Tibial artery (tissue), 4 donors: ENCODE measurements around the gene PTPRN2.
A peak's percentile ranks its signal among the peaks of the same experiment; 100 is the strongest.

Experiments used
- DNase-seq, 2 donors: peaks; one replicate each; pipeline ENCODE4 v3.0.0-alpha.2; 2019
- H3K27ac ChIP-seq, 2 donors: fragments of 200-600 bp; sonication (generic) in 1 of 2; 1 replicate in 1 of 2; 2 replicates in 1 of 2; pipeline ENCODE4 v1.5.1; 2018 to 2019; ENCODE audit warnings: mild to moderate bottlenecking in 1 of 2
- H3K27me3 ChIP-seq, 2 donors: fragments of 200-600 bp; sonication (generic) in 1 of 2; one replicate each; pipeline versions ENCODE4 v1.5.1 to v1.6.0; 2016 to 2019
- H3K36me3 ChIP-seq, 3 donors: fragments of 200-600 bp; sonication (generic) in 2 of 3; one replicate each; pipeline ENCODE4 v1.5.1; 2016 to 2019; ENCODE audit warnings: mild to moderate bottlenecking in 2 of 3
- H3K4me1 ChIP-seq, 4 donors: fragments of 200-600 bp; sonication (generic) in 2 of 4; 1 replicate in 3 of 4; 2 replicates in 1 of 4; pipeline ENCODE4 v1.5.1; 2016 to 2019
- H3K4me3 ChIP-seq, 2 donors: fragments of 200-600 bp; sonication (generic) in 1 of 2; 1 replicate in 1 of 2; 2 replicates in 1 of 2; pipeline ENCODE4 v1.5.1; 2018 to 2019; ENCODE audit warnings: mild to moderate bottlenecking in 2 of 2
- H3K9me3 ChIP-seq, 3 donors: fragments of 200-600 bp; sonication (generic) in 1 of 3; one replicate each; pipeline ENCODE4 v1.5.1; 2016 to 2019
- intact Hi-C: fragments of 100-400 bp; cut with DNase I; formaldehyde crosslinking; loops from one replicate; pipeline ENCODE4 v1.15.0; 2023; ENCODE audit warnings: low total_unique reads
- TF ChIP-seq, protein P1 (sequence below), 2 experiments: fragments of 200-600 bp in 1 of 2; fragments of 450-650 bp in 1 of 2; IDR thresholded peaks; one replicate each; pipeline ENCODE4 v1.5.1; 2017 to 2019; ENCODE audit warnings: antibody characterized with exemption in 2 of 2, mild to moderate bottlenecking in 1 of 2, moderate library complexity in 1 of 2

The PTPRN2 gene

DNA sequence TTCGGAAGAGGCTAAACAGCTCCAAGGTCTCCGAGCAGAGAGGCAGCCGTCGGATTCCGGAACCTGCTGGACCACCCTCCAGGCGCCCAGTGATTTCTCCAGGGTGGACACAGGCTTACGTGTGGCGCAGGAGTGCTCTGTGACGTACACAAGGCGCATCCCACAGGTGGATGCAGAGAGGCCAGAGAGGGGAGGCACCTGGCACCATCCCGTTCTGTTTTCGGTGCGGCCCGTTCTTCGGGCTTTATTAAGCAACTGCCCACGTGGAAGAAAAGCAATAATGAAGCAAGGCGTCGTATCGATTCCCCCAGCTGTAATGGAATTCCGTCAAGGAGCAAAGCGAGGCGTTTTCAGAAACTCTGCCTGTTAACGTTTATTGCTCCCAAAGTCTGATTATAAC, 163.6 kb downstream of the PTPRN2 start:
- intact Hi-C loops, result no loop called here
- Histone ChIP-seq H3K9me3 (peaks cover 0 to under 1% (median 0%) of the 10 kb centered on the region in 3 donors), H3K4me1 (no peaks in the 10 kb centered on the region), H3K36me3 (no peaks in the 10 kb centered on the region), H3K27me3 (no peaks in the 10 kb centered on the region), H3K27ac (no peak overlapping the region), H3K4me3 (no peak overlapping the region)
- TF ChIP-seq, protein P1, sequence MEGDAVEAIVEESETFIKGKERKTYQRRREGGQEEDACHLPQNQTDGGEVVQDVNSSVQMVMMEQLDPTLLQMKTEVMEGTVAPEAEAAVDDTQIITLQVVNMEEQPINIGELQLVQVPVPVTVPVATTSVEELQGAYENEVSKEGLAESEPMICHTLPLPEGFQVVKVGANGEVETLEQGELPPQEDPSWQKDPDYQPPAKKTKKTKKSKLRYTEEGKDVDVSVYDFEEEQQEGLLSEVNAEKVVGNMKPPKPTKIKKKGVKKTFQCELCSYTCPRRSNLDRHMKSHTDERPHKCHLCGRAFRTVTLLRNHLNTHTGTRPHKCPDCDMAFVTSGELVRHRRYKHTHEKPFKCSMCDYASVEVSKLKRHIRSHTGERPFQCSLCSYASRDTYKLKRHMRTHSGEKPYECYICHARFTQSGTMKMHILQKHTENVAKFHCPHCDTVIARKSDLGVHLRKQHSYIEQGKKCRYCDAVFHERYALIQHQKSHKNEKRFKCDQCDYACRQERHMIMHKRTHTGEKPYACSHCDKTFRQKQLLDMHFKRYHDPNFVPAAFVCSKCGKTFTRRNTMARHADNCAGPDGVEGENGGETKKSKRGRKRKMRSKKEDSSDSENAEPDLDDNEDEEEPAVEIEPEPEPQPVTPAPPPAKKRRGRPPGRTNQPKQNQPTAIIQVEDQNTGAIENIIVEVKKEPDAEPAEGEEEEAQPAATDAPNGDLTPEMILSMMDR (IDR thresholded peaks at IDR 0.05), result no peak
- peak in 1 of 2 donors; percentile 40 for DNase-seq

DNA sequence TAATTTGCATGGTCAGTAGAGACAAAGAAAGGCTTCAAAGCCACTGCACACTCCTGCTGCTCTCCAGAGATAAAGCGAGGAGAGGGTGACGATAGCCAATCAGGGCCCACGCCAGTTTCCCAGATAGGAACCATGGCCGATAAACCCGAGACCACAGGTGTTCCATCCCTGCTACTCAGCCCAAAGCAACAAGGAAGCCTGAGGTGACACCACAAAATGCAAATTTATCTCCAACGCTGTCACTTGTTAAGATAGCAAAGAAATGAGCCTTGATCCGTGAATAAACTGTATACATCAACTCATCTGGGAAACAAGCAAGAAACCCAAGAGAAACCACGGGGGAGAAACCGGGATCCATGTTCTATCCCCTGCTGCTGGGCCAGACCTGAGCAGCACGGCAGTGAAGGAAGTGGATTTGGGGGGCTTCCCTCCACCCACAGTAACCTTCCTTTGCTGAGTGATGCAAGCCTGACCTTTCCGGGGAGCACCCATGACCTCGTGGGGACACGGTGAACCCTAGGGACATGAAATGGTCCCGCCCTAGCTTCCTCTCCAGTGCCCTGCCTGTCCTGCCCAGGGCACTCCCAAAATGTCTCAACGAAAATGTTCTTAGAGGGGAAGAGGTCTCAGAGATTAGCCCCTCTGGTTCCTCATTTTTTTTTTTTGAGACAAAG, 164.6 kb downstream of the PTPRN2 start:
- H3K4me3 ChIP-seq, result no peak overlapping the region
- TF ChIP-seq, protein P1 (IDR thresholded peaks at IDR 0.05), result no peak
- intact Hi-C loops, result no loop called here
- peaks cover 0 to 3% (median 0%) of the 10 kb centered on the region in 3 donors for H3K9me3 ChIP-seq
- no peaks in the 10 kb centered on the region for H3K27me3 ChIP-seq
- peak in 1 of 2 donors; percentile 43 for DNase-seq
- no peaks in the 10 kb centered on the region for H3K36me3 ChIP-seq
- H3K27ac ChIP-seq, result no peak overlapping the region
- H3K4me1 ChIP-seq, result no peaks in the 10 kb centered on the region

DNA sequence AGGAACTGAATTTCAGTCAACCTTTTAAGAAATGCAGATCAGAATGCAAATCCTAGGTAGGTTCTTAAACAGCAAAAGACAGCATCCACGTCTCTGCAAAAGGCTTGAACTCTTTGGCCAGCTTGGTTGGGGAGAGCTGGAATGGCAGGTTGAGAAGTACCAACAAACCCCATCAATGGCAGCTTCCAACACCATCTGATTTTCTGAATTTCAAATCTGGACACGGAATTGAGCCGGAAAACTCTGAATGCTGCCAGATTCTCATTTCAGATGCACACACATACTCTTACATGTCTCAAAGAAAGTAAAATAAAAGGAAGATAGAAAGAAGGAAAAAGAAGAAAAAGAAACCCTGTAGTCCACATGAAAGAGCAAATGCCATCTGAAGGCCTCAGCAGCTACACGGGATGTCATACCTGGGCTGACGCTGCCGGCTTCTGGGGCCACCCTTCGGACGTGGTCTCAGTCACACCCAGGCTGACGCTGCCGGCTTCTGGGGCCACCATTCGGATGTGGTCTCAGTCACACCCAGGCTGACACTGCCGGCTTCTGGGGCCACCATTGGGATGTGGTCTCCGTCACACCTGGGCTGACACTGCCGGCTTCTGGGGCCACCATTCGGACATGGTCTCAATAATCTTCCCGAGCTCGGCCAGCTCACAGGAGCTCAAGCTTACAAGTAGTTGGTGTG, 165.3 kb downstream of the PTPRN2 start:
- Histone ChIP-seq H3K9me3 (peaks cover 0 to 3% (median 0%) of the 10 kb centered on the region in 3 donors), H3K4me3 (no peak overlapping the region), H3K27me3 (no peaks in the 10 kb centered on the region), H3K27ac (no peak overlapping the region), H3K36me3 (no peaks in the 10 kb centered on the region), H3K4me1 (no peaks in the 10 kb centered on the region)
- intact Hi-C loops, result no loop called here
- peak in 1 of 2 donors; percentile 41 for DNase-seq
- TF ChIP-seq, protein P1 (IDR thresholded peaks at IDR 0.05), result no peak

DNA sequence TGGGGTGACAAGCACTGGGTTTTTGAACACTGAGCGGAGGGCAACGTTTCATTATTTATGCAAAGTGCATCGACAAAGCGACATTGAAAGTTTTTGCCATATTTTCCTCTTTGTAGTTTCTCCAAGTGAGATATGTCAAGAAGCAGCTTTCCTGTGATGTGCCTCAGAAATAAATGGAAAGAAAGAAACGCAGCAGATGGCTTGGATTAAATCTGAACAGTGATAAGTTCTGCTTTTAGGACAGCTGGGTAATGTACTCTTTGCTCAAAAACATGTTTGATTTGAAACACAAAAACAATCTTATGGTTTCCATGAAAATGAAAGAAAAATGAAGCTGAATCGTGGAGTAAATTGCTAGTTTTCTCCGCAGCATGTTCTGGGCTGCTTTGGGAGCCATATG, 166.3 kb downstream of the PTPRN2 start:
- TF ChIP-seq, protein P1 (IDR thresholded peaks at IDR 0.05), result no peak
- Histone ChIP-seq H3K27ac (no peak overlapping the region), H3K27me3 (no peaks in the 10 kb centered on the region), H3K4me3 (no peak overlapping the region), H3K4me1 (no peaks in the 10 kb centered on the region), H3K9me3 (peaks cover 0 to 3% (median 0%) of the 10 kb centered on the region in 3 donors), H3K36me3 (no peaks in the 10 kb centered on the region)
- no peak for DNase-seq
- intact Hi-C loops, result no loop called here

DNA sequence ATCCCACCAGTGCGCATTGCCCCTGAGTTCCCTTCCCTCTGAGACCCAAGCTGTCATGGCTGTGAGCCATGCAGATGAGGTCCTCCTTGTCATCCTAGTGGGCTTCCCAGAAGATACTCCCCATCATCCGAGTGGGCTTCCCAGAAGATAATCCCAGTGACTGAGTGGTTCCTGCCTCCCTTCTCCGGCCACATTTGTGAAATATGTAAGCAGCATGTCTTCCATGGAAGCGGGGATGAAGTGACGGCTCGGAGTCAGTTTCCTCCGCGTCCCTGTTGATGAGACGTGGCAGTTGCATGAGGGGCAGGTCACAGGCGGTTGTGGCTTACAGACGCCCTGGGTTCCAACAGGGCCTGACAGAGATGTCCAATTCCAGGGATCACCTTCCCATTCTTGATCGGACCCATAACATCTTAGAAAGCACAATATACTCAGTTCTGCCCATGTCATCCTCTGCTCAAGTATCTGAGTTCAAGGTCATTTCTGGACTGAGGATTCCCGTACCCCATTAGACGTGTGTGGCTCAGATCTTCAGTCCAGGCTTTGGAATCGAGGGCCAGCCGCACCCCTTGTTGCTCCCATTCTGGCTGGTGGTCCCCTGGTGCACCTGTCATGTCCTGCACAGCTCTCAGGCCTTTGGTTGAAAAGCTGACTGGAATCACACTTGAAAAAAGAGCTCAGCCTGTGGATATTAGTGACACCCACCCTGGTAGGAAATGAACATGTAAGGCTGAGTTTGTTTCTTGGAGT, 166.9 kb downstream of the PTPRN2 start:
- intact Hi-C loops, result no loop called here
- no peaks in the 10 kb centered on the region for H3K36me3 ChIP-seq
- TF ChIP-seq, protein P1 (IDR thresholded peaks at IDR 0.05), result no peak
- no peak overlapping the region for H3K4me3 ChIP-seq
- no peaks in the 10 kb centered on the region for H3K4me1 ChIP-seq
- peaks cover 0 to 3% (median 0%) of the 10 kb centered on the region in 3 donors for H3K9me3 ChIP-seq
- H3K27ac ChIP-seq, result no peak overlapping the region
- peak in 1 of 2 donors; percentile 59 for DNase-seq
- H3K27me3 ChIP-seq, result no peaks in the 10 kb centered on the region
